GM19099 (cell line): ENCODE measurements around the gene OPA3.

Source experiments
- POLR2A ChIP-seq: IDR thresholded peaks from 3 replicates; pipeline ENCODE4 v1.6.1; 2011; ENCODE audit warnings: low read depth; ENCODE audit not compliant: insufficient read length; ENCODE audit errors: extremely low read depth

Gene OPA3

DNA sequence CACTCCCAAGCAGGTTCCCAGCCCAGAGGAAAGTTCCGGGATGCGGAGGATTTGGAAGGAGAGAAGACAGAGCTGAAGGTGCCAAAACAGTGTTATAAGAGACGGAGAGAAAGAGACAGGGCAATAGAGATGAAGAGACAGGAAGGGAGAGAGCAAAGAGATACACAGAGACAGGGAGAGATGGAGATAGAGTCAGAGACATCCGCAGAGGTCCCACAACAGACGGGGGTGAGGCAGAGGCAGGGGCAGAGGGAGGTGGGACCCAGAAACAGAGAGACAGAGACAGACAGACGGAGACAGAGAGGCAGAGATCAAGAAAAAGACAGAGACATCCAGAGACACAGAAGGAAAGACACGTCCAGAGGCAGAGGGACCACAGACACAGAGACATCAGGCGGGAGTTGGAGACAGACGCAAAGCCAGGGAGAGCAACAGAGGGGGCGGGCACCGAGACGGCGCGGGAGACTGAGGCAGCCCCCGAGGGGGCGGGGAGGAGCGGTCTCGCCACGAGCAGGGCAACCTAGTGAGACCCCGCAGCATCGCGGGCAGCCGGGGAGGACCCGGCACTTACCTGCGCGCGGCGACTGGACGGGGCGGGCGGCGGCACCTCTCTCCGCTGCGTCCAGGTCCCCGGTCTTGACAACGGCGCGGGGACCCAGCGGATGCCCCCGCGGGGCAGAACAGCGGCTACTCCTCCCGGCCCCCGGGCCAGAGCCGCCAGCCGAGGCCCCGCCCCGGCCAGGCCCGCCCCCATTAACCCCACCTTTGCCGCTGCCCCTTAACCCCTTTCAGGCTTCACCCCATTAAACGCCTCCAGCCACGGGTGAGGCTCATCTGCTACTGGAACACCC is 17.1 kb upstream of the OPA3 start, which contains the start of gene GPR4:
Gene GPR4 (minus strand): TSS at position 689 of the 851 bp plus-strand sequence. CDS start 10,346 bp downstream, outside the sequence.
- no peak for TF ChIP-seq POLR2A

- TF ChIP-seq POLR2A: no peak
These were observed 16.5 kb upstream of the OPA3 start for GRCh38 chr19:45601115-45601514.

GRCh38 chr19:45600340-45600885 is 15.8 kb upstream of the OPA3 start:
- no peak for TF ChIP-seq POLR2A

DNA sequence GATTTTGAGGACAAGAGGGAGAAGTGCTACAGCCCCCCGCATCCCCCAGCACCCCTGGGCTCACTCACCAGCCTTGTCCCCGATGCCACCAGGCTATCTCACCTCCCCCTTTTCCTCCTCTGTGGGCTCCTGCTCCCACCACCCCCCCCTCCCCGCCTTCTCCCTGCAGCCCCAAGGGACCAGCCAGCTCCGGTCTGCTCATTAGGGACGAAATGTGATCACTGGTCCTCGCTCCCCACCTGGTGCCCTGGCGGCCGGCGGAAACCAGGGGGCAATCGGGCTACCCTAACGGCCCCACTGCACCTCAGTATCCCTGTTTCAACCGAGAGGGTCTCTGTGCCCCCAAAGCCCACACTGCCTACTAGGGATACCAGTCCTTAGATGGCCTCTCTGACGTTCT is 14.7 kb upstream of the OPA3 start:
- no peak for TF ChIP-seq POLR2A

DNA sequence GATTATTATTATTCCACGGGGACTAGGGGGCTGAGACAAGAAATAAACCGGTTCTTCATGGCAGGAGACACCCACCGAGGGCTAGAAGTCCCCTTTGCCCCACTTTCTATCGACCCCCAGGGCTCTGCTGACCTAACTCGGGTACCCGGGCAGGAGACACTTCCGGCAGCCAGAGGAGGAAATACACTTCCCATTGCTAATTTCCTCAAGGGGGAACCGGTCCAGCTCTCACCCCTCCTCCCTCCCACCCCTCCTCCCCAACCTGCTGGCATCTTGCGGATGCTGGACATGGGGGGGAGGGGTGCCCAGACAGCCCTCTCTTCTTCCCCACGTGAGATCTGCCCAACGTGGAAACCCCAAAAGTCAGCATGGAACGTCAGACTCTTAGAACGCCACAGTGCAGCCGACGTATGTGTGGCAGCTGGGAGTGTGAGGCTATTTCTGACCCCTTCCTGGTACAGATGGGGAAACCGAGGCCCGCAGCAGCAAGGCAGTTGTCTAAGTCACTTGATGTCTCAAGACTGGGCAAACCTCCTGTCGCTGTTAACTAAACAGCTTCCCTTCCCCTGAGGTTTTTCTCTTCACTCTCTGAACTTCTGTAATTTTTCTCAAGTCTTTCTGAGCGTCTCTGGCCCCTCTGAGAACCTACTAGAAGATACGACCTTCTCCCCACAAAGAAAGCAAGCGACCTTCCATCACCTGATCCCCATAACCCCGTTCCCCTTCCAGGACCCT is 13.8 kb upstream of the OPA3 start:
- TF ChIP-seq POLR2A: no peak

DNA sequence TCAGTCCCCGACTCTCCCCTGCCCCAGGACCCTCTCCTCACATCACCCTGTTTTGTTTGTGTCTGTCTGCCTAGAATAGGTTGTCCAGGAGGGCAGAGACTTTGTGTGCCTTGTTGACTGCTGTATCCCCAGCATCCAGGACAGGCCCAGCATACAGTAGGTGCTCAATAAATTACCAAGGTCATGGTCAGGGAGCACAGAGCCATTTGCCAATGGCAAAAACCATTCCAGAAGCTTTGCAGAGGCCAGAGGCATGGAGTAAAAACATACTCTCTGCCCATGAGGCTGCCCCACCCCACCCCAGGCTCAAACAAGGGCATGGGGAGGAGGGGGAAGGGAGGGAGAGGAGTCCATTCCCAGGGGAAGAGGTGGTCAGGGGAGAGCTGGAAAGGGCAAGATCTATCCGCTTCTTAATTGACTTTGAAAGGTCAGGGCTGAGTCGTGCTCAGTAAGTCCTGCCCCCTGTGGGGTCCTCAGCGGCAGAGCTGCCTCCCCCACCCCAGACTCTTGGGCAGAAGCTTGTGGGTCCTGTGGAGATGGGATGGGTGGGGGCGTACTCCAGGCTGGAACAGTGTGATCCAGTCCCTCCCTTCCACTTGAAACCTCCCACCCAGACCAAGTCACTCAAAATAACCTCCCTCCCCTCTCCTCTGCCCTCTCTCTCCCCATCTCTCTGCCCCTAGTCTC is 13.0 kb upstream of the OPA3 start:
- TF ChIP-seq POLR2A: no peak

DNA sequence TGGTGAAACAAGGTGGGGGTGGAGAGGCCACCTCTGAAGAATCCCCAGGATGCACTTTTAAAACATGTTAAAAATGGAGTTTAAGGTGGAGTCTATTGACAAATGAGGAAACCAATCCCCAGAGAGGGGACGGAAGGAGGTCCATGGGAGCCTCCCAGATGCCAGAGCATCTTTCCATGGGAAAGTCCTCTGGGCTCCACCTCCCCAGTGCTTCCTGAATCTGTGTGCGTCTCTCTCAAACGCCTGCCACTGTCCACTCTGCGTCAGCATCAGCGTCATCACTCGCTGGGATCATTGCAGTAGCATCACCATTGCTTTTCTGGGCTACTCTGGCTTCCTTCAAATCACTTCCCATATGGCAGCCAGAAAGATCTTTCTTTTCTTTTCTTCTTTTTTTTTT is 11.2 kb upstream of the OPA3 start:
- TF ChIP-seq POLR2A: no peak

DNA sequence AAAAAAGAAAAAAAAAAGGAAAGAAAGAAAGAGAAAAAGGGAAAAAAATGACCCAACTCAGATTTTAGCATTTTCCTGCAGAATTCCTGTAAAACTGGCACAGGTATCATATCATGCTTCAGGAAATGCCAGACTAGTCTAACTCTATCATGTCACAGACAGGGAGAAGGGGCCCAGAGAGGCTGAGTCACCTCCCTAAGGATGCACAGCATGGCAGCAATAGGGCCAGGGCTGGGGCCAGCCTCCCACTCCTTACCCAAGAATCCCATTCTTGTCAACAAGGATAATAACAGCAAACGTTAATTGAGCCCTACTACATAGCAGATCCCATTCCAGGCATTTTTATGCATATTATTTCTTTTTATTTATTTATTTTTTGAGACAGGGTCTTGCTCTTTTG is 8.9 kb upstream of the OPA3 start:
- no peak for TF ChIP-seq POLR2A

GRCh38 chr19:45592366-45592765 is 7.8 kb upstream of the OPA3 start:
- no peak for TF ChIP-seq POLR2A

DNA sequence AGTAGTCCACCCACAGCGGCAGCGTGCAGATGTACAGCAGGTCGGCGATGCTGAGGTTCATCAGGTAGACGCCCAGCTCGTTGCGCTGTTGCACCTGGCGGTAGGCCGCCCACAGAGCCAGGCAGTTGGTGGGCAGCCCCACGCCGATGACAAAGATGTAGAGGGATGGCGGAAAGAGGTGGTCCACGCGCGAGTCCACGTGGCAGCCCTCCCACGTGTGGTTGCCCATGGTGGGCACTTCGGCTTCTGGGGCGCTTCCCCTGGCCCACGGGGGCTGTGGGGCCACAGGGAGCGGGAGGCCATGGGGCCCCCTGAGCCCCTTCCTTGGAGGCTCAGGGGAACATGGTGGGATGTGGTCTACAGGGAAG is 7.0 kb upstream of the OPA3 start:
- TF ChIP-seq POLR2A: no peak

GRCh38 chr19:45591004-45591637 is 6.5 kb upstream of the OPA3 start:
- TF ChIP-seq POLR2A: no peak

DNA sequence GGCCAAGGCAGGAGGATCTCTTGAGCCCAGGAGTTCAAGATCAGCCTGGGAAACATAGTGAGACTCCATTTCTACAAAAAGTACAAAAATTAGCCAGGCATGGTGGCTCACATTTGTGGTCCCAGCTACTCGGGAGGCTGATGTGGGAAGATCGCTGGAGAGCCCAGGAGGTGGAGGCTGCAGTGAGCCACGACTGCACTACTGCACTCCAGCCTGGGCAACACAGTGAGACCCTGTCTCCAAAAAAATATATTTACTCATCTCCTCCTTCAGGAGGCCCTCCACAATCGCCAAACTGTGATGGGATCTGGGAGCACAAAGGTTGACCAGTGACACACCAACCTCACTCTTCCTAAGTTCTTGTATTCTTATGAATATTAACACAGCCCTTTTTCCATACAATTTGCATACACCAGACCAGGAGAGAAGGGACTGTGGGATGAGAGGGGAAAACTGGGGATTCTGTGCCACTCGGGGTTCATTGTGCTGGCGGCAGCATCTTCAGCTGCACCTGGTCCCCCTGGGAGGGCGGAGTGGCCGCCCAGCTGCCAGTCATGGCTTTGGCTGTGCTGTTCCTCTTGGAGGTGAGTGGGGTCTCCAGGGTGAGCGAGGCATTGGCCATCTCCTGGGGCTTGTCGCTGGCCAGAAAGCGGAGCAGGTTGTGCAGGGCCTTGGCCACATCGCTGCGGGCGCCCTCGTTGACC is 5.8 kb upstream of the OPA3 start:
- no peak for TF ChIP-seq POLR2A

DNA sequence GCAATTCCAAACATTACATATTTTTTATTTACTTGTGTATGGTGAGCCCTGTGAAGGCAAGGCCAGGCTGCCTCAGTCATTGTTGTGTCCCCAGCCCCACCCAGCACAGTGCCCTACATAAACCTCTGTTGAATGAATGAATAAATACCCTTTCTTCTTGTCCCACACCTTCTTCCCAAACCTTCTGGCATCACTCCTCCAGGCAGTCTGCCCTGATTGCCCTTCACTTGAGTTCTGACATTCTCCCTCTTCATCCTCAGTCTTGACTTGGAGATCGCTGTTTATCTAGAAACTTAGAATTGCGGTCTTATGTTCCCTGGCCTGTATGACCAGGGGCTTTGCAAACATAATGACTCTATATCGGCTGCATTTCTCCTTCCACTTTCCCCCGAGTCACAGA is 5.2 kb upstream of the OPA3 start:
- TF ChIP-seq POLR2A: no peak

DNA sequence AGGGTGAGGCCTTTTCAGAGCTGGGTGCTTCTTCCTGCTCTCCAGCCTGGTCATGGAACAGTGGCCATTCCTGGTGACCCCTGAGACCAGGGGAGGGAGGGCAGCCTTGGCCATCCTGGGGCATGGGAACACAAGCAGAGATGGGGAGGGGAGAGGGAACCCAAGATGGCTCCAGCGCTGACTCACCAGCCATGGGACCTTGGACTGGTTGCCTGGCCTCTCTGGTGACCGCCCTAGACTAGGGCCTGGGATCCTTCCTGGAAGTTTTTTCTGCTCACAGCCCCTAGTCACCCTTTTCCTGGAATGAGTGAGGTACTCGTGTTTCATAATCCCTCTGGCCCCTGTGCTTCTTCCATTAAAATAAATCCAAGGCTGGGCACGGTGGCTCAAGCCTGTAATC is 3.3 kb upstream of the OPA3 start:
- no peak for TF ChIP-seq POLR2A
